K562 (cell line): ENCODE data around the gene CREG1. TPM values are rescaled to one million over a fixed set of nuclear protein-coding genes. Genes with fewer than 3 reads are reported as not detected.

Experiments used
- ATAC-seq: fragments of 200-7000 bp; cut with Tn5 transposase; 3 replicates; pipeline ENCODE4 v1.9.1; 2020; ENCODE audit warnings: moderate library complexity
- BruUV-seq: library from RNA; stranded (reverse); fragments of 400-500 nt; replicated peaks from 2 replicates; lab custom pipeline; 2021; lab: Mats Ljungman, UMichigan
- CTCF ChIA-PET: fragments of 300-600 bp; formaldehyde crosslinking; extraction: SDS; loops from one replicate; lab custom pipeline; 2021; ENCODE audit warnings: low intra/inter-chr PET ratio; lab: Yijun Ruan, JAX
- POLR2A ChIA-PET: fragments of 300-600, 350-650 bp; sonication (Branson Sonifier 250); formaldehyde crosslinking; extraction: SDS; loops from one replicate; lab custom pipeline; 2021; ENCODE audit warnings: antibody characterized with exemption, inconsistent platforms; lab: Yijun Ruan, JAX
- DNase-seq, 4 experiments: peaks; one replicate each; pipeline versions ENCODE4 v3.0.0 to v3.0.0-alpha.2; 2011 to 2018; ENCODE audit warnings: low spot score in 3 of 4, mixed read lengths in 3 of 4; ENCODE audit errors: extremely low read depth in 1 of 4
- FAIRE-seq: peaks from 2 replicates; lab custom pipeline; 2011; peaks lifted over from hg19 to GRCh38; lab: Jason Lieb, UNC
- H2AFZ ChIP-seq: 2 replicates; pipeline ENCODE4 v1.6.0; 2011; ENCODE audit warnings: low read depth, low read length, control low read depth, inconsistent platforms
- H3K27ac ChIP-seq: fragments of 200-600 bp; 3 replicates; pipeline ENCODE4 v1.8.0; 2011; ENCODE audit warnings: low read depth, mild to moderate bottlenecking, control low read depth, inconsistent platforms, low read length, moderate library complexity, mixed read lengths; ENCODE audit errors: extremely low read depth
- H3K27me3 ChIP-seq, 2 experiments: fragments of 300-600 bp in 1 of 2; 2 replicates in 1 of 2; 3 replicates in 1 of 2; pipeline versions ENCODE4 v1.6.0 to v1.8.0; 2011; ENCODE audit warnings: inconsistent platforms in 2 of 2, low read length in 2 of 2, mild to moderate bottlenecking in 1 of 2, mixed read lengths in 1 of 2, moderate library complexity in 1 of 2; ENCODE audit not compliant: control insufficient read depth in 2 of 2, insufficient read depth in 2 of 2
- H3K36me3 ChIP-seq: fragments of 300-600 bp; 3 replicates; pipeline ENCODE4 v1.8.0; 2011; ENCODE audit warnings: mild to moderate bottlenecking, low read length, inconsistent platforms; ENCODE audit not compliant: control insufficient read depth, insufficient read depth
- H3K4me1 ChIP-seq, 2 experiments: fragments of 200-600 bp in 1 of 2; replicated peaks in 1 of 2; 2 replicates in 1 of 2; 3 replicates in 1 of 2; pipeline versions ENCODE4 v1.5.1 to v1.8.0; 2011; ENCODE audit warnings: inconsistent platforms in 2 of 2, low read length in 2 of 2, mild to moderate bottlenecking in 1 of 2, mixed read lengths in 1 of 2, moderate library complexity in 1 of 2; ENCODE audit not compliant: control insufficient read depth in 2 of 2, insufficient read depth in 2 of 2
- H3K4me2 ChIP-seq: 2 replicates; pipeline ENCODE4 v1.6.1; 2011; ENCODE audit warnings: low read length, control low read depth, inconsistent platforms, mixed read lengths; ENCODE audit not compliant: insufficient read depth
- H3K4me3 ChIP-seq: fragments of 200-600 bp; sonication (generic), shearing (Covaris generic); 2 replicates; pipeline ENCODE4 v1.5.1; 2016; ENCODE audit warnings: control low read depth, inconsistent platforms
- H3K79me2 ChIP-seq: fragments of 200-600 bp; 3 replicates; pipeline ENCODE4 v1.8.0; 2011; ENCODE audit warnings: low read length, inconsistent platforms; ENCODE audit not compliant: control insufficient read depth, insufficient read depth
- H3K9ac ChIP-seq, 2 experiments: 2 replicates each; pipeline versions ENCODE4 v1.6.0 to v1.6.1; 2011; ENCODE audit warnings: low read depth in 2 of 2, low read length in 2 of 2, control low read depth in 1 of 2, inconsistent platforms in 1 of 2, mild to moderate bottlenecking in 1 of 2, mixed read lengths in 1 of 2; ENCODE audit not compliant: insufficient read depth in 1 of 2
- H3K9me1 ChIP-seq: one replicate; pipeline ENCODE4 v1.6.0; 2011; ENCODE audit warnings: inconsistent platforms, mild to moderate bottlenecking, low read length, moderate library complexity; ENCODE audit not compliant: control insufficient read depth, insufficient read depth
- H3K9me3 ChIP-seq: replicated peaks from 2 replicates; pipeline ENCODE4 v1.5.1; 2011; ENCODE audit warnings: low read depth, low read length, inconsistent platforms; ENCODE audit not compliant: control insufficient read depth, insufficient read depth
- H4K20me1 ChIP-seq: replicated peaks from 2 replicates; pipeline ENCODE4 v1.6.1; 2011; ENCODE audit warnings: low read length, inconsistent platforms, mixed read lengths; ENCODE audit not compliant: control insufficient read depth, insufficient read depth
- HMG20B ChIP-seq: fragments of 250-450 bp; sonication (Bioruptor Pico); IDR thresholded peaks from 2 replicates; pipeline ENCODE4 v1.5.0; 2021; ENCODE audit warnings: mild to moderate bottlenecking
- KDM2B ChIP-seq: fragments of 250-450 bp; sonication (Bioruptor Pico); IDR thresholded peaks from 2 replicates; pipeline ENCODE4 v1.8.0; 2021; ENCODE audit warnings: mild to moderate bottlenecking, moderate library complexity
- NEUROD1 ChIP-seq: fragments of 150-350 bp; IDR thresholded peaks from 2 replicates; pipeline ENCODE4 v1.6.1; 2014; ENCODE audit warnings: borderline replicate concordance, low read length, low read depth; ENCODE audit not compliant: partially characterized antibody
- PCBP2 ChIP-seq: fragments of 200-400 bp; formaldehyde crosslinking; IDR thresholded peaks from 2 replicates; pipeline ENCODE4 v1.6.1; 2018; ENCODE audit warnings: low read length, low read depth, mild to moderate bottlenecking, moderate library complexity; ENCODE audit not compliant: poor library complexity, severe bottlenecking
- PTTG1 ChIP-seq: fragments of 450-650 bp; IDR thresholded peaks from 2 replicates; pipeline ENCODE4 v1.6.1; 2016; ENCODE audit warnings: low read depth, mild to moderate bottlenecking, missing genetic modification characterization, missing compliant biosample characterization
- RNF2 ChIP-seq: sonication (generic); IDR thresholded peaks from 2 replicates; pipeline ENCODE4 v1.6.1; 2016
- SAP30 ChIP-seq: fragments of 200-600 bp; sonication (generic); IDR thresholded peaks from 2 replicates; pipeline ENCODE4 v1.6.1; 2012; ENCODE audit warnings: borderline replicate concordance, low read depth, mild to moderate bottlenecking, moderate library complexity, low read length, control low read depth, inconsistent platforms; ENCODE audit not compliant: insufficient read depth, poor library complexity, severe bottlenecking
- SNRNP70 ChIP-seq: fragments of 200-400 bp; formaldehyde crosslinking; optimal IDR thresholded peaks from 2 replicates; pipeline ENCODE3; 2017; ENCODE audit warnings: low read depth, low read length
- TAF9B ChIP-seq: fragments of 450-650 bp; IDR thresholded peaks from 2 replicates; pipeline ENCODE4 v1.6.1; 2018; ENCODE audit warnings: mild to moderate bottlenecking; ENCODE audit not compliant: partially characterized antibody
- TBP ChIP-seq: optimal IDR thresholded peaks from 2 replicates; pipeline ENCODE3; 2011; ENCODE audit warnings: low read depth, low read length, improper control_type of control experiment
- TEAD1 ChIP-seq, 2 experiments: fragments of 450-650 bp in 1 of 2; sonication (generic) in 1 of 2; formaldehyde crosslinking; IDR thresholded peaks; 2 replicates each; pipeline versions ENCODE4 v1.4.0 to v1.8.0; 2020 to 2022; ENCODE audit warnings: mild to moderate bottlenecking in 2 of 2, missing genetic modification reagents in 1 of 2
- ZNF165 ChIP-seq: fragments of 250-450 bp; sonication (Bioruptor Pico); IDR thresholded peaks from 2 replicates; pipeline ENCODE4 v1.4.0; 2020; ENCODE audit warnings: borderline replicate concordance
- ZNF197 ChIP-seq: fragments of 200-800 bp; sonication (Bioruptor generic); IDR thresholded peaks from 2 replicates; pipeline ENCODE4 v1.6.1; 2016; ENCODE audit warnings: low read depth, missing genetic modification characterization, missing compliant biosample characterization
- WGBS: fragments of 100-300 bp; shearing (Covaris generic); methylation state at CpG from one replicate; pipeline ENCODE4 v1.1.6; 2016; ENCODE audit warnings: low coverage, mixed read lengths; ENCODE audit not compliant: insufficient coverage; ENCODE audit errors: missing lambda C conversion rate; 5-methylcytosine and 5-hydroxymethylcytosine counted together
- in situ Hi-C: fragments of 300-500 bp; cut with MboI; formaldehyde crosslinking; loops from 4 replicates; pipeline ENCODE4 v1.15.0; 2018; ENCODE audit warnings: inconsistent platforms, mixed read lengths
- intact Hi-C: fragments of 100-400 bp; cut with micrococcal nuclease; formaldehyde crosslinking; loops from 2 replicates; pipeline ENCODE4 v1.14.2; 2022
- polyA plus RNA-seq, 8 experiments: library from polyadenylated mRNA; depleted of rRNA in 4 of 8; stranded (reverse) in 5 of 8; unstranded in 3 of 8; fragments of >200 nt; fragmentation: Nextera tagmentation in 2 of 8; fragmentation: Illumina TruSeq in 1 of 8; extraction: Ambion mirVana in 2 of 8; extraction: Trizol in 1 of 8; gene quantifications; 2 replicates each; pipeline versions ENCODE4 v1.2.1 to v1.2.3, GENCODE V29; 2011 to 2014; ENCODE audit warnings: inconsistent platforms in 1 of 8, missing spikeins in 1 of 8
- total RNA-seq, 7 experiments: library from RNA; depleted of rRNA in 6 of 7; stranded (reverse); fragments of >200 nt in 6 of 7; fragmentation: Illumina TruSeq in 2 of 7; extraction: Trizol in 2 of 7; gene quantifications; 2 replicates each; pipeline versions ENCODE4 v1.2.1 to v1.2.3, GENCODE V29; 2011 to 2021; ENCODE audit warnings: low replicate concordance in 1 of 7

The CREG1 gene
- total and polyA plus RNA-seq, 9 of the 15 experiments (the other 6 are each of a cell fraction or from before 2014, with no cell fraction given), result 45.7 to 272 (median 161) TPM

- Histone ChIP-seq H3K9me3 (no peaks in the 10 kb centered on the region), H4K20me1 (no peaks in the 10 kb centered on the region), H3K4me2 (no peak overlapping the region; the same call in 1 of the 2 replicates), H3K36me3 (no peaks in the 10 kb centered on the region), H3K27me3 (peaks cover 29% of the 10 kb centered on the region in 2 experiments), H3K79me2 (no peaks in the 10 kb centered on the region), H3K4me3 (no peak overlapping the region), H3K4me1 (peaks cover 3 to 4% of the 10 kb centered on the region in 2 experiments; a peak in 3 of 5 replicates), H3K27ac (no peak overlapping the region), H2AFZ (peak overlapping the region; percentile 34; the same call in 1 of the 2 replicates), H3K9me1 (no peaks in the 10 kb centered on the region), H3K9ac (no peak overlapping the region)
- WGBS, result 9% methylated on average over 7 of the region's 7 CpGs
- BruUV-seq, result no TSS peak
- TF ChIP-seq PTTG1 (tag) (no peak), RNF2 (no peak), ZNF197 (CRISPR knock-in tag) (no peak), TAF9B (no peak), ZNF165 (no peak), NEUROD1 (no peak), SAP30 (no peak), HMG20B (CRISPR knock-in tag) (no peak), PCBP2 (no peak), TBP (no peak), KDM2B (no peak), SNRNP70 (no peak), TEAD1 (CRISPR knock-in tag; IDR thresholded peaks at IDR 0.05) (no peak)
- ATAC-seq (no peak), DNase-seq (no peak), FAIRE-seq (no peak)
- CTCF ChIA-PET, result no interaction called here
- POLR2A ChIA-PET, result interaction anchor here (0.5 to 1.5 kb wide), 3 partner anchors 13 to 150 kb away, joined by 3 read pairs; no protein-coding TSS in a partner anchor
- intact Hi-C loops (no loop called here), in situ Hi-C loops (no loop called here)
These were observed 41.4 kb downstream of the CREG1 start for GRCh38 chr1:167512046-167512654.
